Measurements from ENCODE around the gene ITLN2. TPM values are rescaled to one million over a fixed set of nuclear protein-coding genes. Genes with fewer than 3 reads are reported as not detected.

ITLN2 gene
- total RNA-seq, 1 experiment from 2014 or later: 0.20 TPM

DNA sequence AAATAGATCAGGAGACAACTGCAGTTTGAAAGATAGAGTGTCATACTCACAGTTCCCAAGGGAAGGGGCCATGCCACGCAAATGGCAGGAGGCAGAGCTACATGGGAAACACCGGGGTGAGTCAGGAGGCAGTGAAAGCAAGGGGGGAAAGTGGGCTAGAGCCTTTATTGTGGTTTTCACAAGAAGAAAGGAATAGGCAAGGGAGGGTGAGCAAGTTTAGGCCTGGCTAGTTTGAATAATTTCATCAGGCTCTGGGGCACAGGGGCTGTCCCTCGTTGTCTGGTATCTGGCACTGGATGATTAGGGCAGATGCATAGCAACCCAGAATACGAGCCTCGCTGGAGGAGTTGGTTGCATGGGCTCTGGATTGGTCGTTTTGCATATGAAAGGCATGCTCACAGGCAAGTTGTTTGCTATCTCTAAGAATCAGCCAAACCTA, 17.0 kb upstream of the ITLN2 start (continued):
- TF ChIP-seq YY1 (IDR thresholded peaks at IDR 0.05; ENCODE audit: extremely low read depth, insufficient replicate concordance, low read depth, low read length): no peak

- no peaks in the 10 kb centered on the region for H3K27me3 ChIP-seq (ENCODE audit: insufficient read depth, low read length)
- H2AFZ ChIP-seq (ENCODE audit: low read depth, low read length, poor library complexity, severe bottlenecking): no peak overlapping the region
- ChIA-PET CTCF (interaction anchor here (1.4 kb wide), 1 partner anchor 9 kb away, joined by 6 read pairs; the partner anchor contains the start of gene ITLN2), POLR2A (no interaction called here), RAD21 (ENCODE audit: low non-redundant PET in 1 of 2, low total read pairs in 2 of 2, uncharacterized antibody in 2 of 2, unreplicated experiment in 2 of 2) (no interaction called here)
- no TSS peak for BruUV-seq (replicated peaks)
- no peak for DNase-seq (ENCODE audit: low read depth, low spot score)
- TF ChIP-seq, protein P1, sequence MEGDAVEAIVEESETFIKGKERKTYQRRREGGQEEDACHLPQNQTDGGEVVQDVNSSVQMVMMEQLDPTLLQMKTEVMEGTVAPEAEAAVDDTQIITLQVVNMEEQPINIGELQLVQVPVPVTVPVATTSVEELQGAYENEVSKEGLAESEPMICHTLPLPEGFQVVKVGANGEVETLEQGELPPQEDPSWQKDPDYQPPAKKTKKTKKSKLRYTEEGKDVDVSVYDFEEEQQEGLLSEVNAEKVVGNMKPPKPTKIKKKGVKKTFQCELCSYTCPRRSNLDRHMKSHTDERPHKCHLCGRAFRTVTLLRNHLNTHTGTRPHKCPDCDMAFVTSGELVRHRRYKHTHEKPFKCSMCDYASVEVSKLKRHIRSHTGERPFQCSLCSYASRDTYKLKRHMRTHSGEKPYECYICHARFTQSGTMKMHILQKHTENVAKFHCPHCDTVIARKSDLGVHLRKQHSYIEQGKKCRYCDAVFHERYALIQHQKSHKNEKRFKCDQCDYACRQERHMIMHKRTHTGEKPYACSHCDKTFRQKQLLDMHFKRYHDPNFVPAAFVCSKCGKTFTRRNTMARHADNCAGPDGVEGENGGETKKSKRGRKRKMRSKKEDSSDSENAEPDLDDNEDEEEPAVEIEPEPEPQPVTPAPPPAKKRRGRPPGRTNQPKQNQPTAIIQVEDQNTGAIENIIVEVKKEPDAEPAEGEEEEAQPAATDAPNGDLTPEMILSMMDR (IDR thresholded peaks at IDR 0.05 in 2 of 3, conservative IDR thresholded peaks at IDR 0.05 in 1 of 3; ENCODE audit: borderline replicate concordance in 1 of 3, insufficient read depth in 1 of 3, low read depth in 2 of 3, low read length in 2 of 3): no peak
- TF ChIP-seq ZFX (IDR thresholded peaks at IDR 0.05) (no peak), SP1 (IDR thresholded peaks at IDR 0.05; ENCODE audit: low read depth) (no peak), EZH2 (IDR thresholded peaks at IDR 0.05) (no peak), YY1 (IDR thresholded peaks at IDR 0.05; ENCODE audit: extremely low read depth, insufficient replicate concordance, low read depth, low read length) (no peak), JUND (IDR thresholded peaks at IDR 0.05) (no peak), ELF1 (IDR thresholded peaks at IDR 0.05; ENCODE audit: borderline replicate concordance, low read depth) (no peak), EGR1 (IDR thresholded peaks at IDR 0.05; ENCODE audit: low read depth) (no peak), RAD21 (IDR thresholded peaks at IDR 0.05; ENCODE audit: low read depth) (no peak), SRF (IDR thresholded peaks at IDR 0.05; ENCODE audit: low read depth) (no peak), EZH2phosphoT487 (IDR thresholded peaks at IDR 0.05; ENCODE audit: borderline replicate concordance) (no peak), ZNF274 (IDR thresholded peaks at IDR 0.05; ENCODE audit: low read depth, low read length) (no peak), POLR2A (IDR thresholded peaks at IDR 0.05; ENCODE audit: borderline replicate concordance, extremely low read depth, insufficient read depth, insufficient read length) (no peak), CBX3 (IDR thresholded peaks at IDR 0.05; ENCODE audit: low read depth) (no peak), FOSL1 (IDR thresholded peaks at IDR 0.05; ENCODE audit: low read depth) (no peak), POLR2AphosphoS5 (IDR thresholded peaks at IDR 0.05; ENCODE audit: low read depth, low read length) (no peak), MAX (IDR thresholded peaks at IDR 0.05) (no peak), SIN3A (IDR thresholded peaks at IDR 0.05; ENCODE audit: low read depth) (no peak), CEBPB (IDR thresholded peaks at IDR 0.05; ENCODE audit: low read depth) (no peak)
- TF ChIP-seq, protein P2, sequence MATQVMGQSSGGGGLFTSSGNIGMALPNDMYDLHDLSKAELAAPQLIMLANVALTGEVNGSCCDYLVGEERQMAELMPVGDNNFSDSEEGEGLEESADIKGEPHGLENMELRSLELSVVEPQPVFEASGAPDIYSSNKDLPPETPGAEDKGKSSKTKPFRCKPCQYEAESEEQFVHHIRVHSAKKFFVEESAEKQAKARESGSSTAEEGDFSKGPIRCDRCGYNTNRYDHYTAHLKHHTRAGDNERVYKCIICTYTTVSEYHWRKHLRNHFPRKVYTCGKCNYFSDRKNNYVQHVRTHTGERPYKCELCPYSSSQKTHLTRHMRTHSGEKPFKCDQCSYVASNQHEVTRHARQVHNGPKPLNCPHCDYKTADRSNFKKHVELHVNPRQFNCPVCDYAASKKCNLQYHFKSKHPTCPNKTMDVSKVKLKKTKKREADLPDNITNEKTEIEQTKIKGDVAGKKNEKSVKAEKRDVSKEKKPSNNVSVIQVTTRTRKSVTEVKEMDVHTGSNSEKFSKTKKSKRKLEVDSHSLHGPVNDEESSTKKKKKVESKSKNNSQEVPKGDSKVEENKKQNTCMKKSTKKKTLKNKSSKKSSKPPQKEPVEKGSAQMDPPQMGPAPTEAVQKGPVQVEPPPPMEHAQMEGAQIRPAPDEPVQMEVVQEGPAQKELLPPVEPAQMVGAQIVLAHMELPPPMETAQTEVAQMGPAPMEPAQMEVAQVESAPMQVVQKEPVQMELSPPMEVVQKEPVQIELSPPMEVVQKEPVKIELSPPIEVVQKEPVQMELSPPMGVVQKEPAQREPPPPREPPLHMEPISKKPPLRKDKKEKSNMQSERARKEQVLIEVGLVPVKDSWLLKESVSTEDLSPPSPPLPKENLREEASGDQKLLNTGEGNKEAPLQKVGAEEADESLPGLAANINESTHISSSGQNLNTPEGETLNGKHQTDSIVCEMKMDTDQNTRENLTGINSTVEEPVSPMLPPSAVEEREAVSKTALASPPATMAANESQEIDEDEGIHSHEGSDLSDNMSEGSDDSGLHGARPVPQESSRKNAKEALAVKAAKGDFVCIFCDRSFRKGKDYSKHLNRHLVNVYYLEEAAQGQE (IDR thresholded peaks at IDR 0.05; ENCODE audit: low read depth): no peak
- no peaks in the 10 kb centered on the region for H4K20me1 ChIP-seq (ENCODE audit: insufficient read depth)
- H3K9me3 ChIP-seq (ENCODE audit: control insufficient read depth in 1 of 2, insufficient read depth in 1 of 2, low read depth in 1 of 2, low read length in 2 of 2): no peaks in the 10 kb centered on the region
- H3K79me2 ChIP-seq (ENCODE audit: insufficient read depth, low read length): no peaks in the 10 kb centered on the region
- intact Hi-C loops (cut with micrococcal nuclease): no loop called here
- H3K9me2 ChIP-seq (ENCODE audit: insufficient read depth): no peaks in the 10 kb centered on the region
- no peaks in the 10 kb centered on the region for H3K36me3 ChIP-seq (ENCODE audit: control insufficient read depth in 1 of 2, insufficient read depth in 2 of 2, low read length in 2 of 2)
- H3K9ac ChIP-seq (ENCODE audit: low read length): no peak overlapping the region
- no peak overlapping the region for H3K4me2 ChIP-seq (ENCODE audit: low read length)
- H3K27ac ChIP-seq (ENCODE audit: low read depth, low read length): no peak overlapping the region
- H3K4me3 ChIP-seq (replicated peaks in 1 of 2; ENCODE audit: low read depth in 1 of 2, low read length in 2 of 2): no peak overlapping the region
- ATAC-seq: no peak
- peaks cover 0 to 3% of the 10 kb centered on the region in 2 experiments; a peak in 1 of 4 replicates for H3K4me1 ChIP-seq (ENCODE audit: control insufficient read depth in 1 of 2, insufficient read depth in 2 of 2, low read length in 2 of 2)
These were observed 8.9 kb upstream of the ITLN2 start for GRCh38 chr1:160963521-160963920.

All from HCT116 (cell line).